SK-N-SH treated with all-trans-retinoic acid at 6 μM for 48 hours (cell line): Measurements from ENCODE around the gene ASB2.

Source experiments
- ATAC-seq: fragments of 200-7000 bp; cut with Tn5 transposase; 3 replicates; pipeline ENCODE4 v1.9.1; 2020; ENCODE audit warnings: mild to moderate bottlenecking, moderate library complexity
- ARNTL ChIP-seq: fragments of 450-650 bp; formaldehyde crosslinking; IDR thresholded peaks from 2 replicates; pipeline ENCODE4 v1.5.0; 2020; ENCODE audit warnings: low read depth, mild to moderate bottlenecking, moderate library complexity, borderline replicate concordance
- CREB5 ChIP-seq: fragments of 250-450 bp; sonication (Bioruptor Pico); IDR thresholded peaks from 2 replicates; pipeline ENCODE4 v1.5.1; 2020; ENCODE audit warnings: low read depth, mild to moderate bottlenecking, moderate library complexity
- ESRRG ChIP-seq: fragments of 250-450 bp; sonication (Bioruptor Pico); IDR thresholded peaks from 2 replicates; pipeline ENCODE4 v1.6.1; 2021; ENCODE audit warnings: mild to moderate bottlenecking
- GLIS3 ChIP-seq: fragments of 250-450 bp; sonication (Bioruptor Pico); IDR thresholded peaks from 2 replicates; pipeline ENCODE4 v1.5.0; 2020; ENCODE audit warnings: mild to moderate bottlenecking, moderate library complexity
- ISL1 ChIP-seq: fragments of 250-450 bp; sonication (Bioruptor Pico); IDR thresholded peaks from 2 replicates; pipeline ENCODE4 v2.1.2; 2022; ENCODE audit warnings: mild to moderate bottlenecking, moderate library complexity
- RARB ChIP-seq: fragments of 250-450 bp; sonication (Bioruptor Pico); IDR thresholded peaks from 2 replicates; pipeline ENCODE4 v1.8.0; 2021; ENCODE audit warnings: mild to moderate bottlenecking, moderate library complexity
- SNAI2 ChIP-seq: fragments of 250-450 bp; sonication (Bioruptor Pico); IDR thresholded peaks from 2 replicates; pipeline ENCODE4 v1.5.0; 2020; ENCODE audit warnings: mild to moderate bottlenecking, moderate library complexity
- TCF4 ChIP-seq: fragments of 250-450 bp; sonication (Bioruptor Pico); IDR thresholded peaks from 2 replicates; pipeline ENCODE4 v1.8.0; 2021; ENCODE audit warnings: mild to moderate bottlenecking, moderate library complexity, borderline replicate concordance
- TOX ChIP-seq: fragments of 250-450 bp; sonication (Bioruptor Pico); IDR thresholded peaks from 2 replicates; pipeline ENCODE4 v1.8.0; 2021; ENCODE audit warnings: mild to moderate bottlenecking, moderate library complexity, borderline replicate concordance
- ZFP3 ChIP-seq: fragments of 250-450 bp; sonication (Bioruptor Pico); IDR thresholded peaks from 2 replicates; pipeline ENCODE4 v1.5.0; 2020; ENCODE audit warnings: mild to moderate bottlenecking, moderate library complexity
- ZFP30 ChIP-seq: fragments of 450-650 bp; formaldehyde crosslinking; IDR thresholded peaks from 2 replicates; pipeline ENCODE4 v1.5.0; 2022; ENCODE audit warnings: mild to moderate bottlenecking, moderate library complexity
- ZNF565 ChIP-seq: fragments of 450-650 bp; formaldehyde crosslinking; conservative IDR thresholded peaks from 2 replicates; pipeline ENCODE4 v1.5.0; 2020; ENCODE audit warnings: low read depth, mild to moderate bottlenecking, moderate library complexity
- ZNF70 ChIP-seq: fragments of 450-650 bp; formaldehyde crosslinking; IDR thresholded peaks from 2 replicates; pipeline ENCODE4 v1.5.0; 2020; ENCODE audit warnings: mild to moderate bottlenecking, moderate library complexity
- ZNF8 ChIP-seq: fragments of 450-650 bp; formaldehyde crosslinking; IDR thresholded peaks from 2 replicates; pipeline ENCODE4 v1.5.0; 2020; ENCODE audit warnings: mild to moderate bottlenecking, moderate library complexity
- TF ChIP-seq, protein P1 (sequence below): fragments of 250-450 bp; sonication (Bioruptor Pico); IDR thresholded peaks from 2 replicates; pipeline ENCODE4 v1.8.0; 2021; ENCODE audit warnings: low read depth, mild to moderate bottlenecking, moderate library complexity, borderline replicate concordance
- TF ChIP-seq, protein P2 (sequence below): fragments of 250-450 bp; sonication (Bioruptor Pico); IDR thresholded peaks from 2 replicates; pipeline ENCODE4 v1.5.0; 2020; ENCODE audit warnings: mild to moderate bottlenecking, moderate library complexity
- TF ChIP-seq, protein P3 (sequence below): fragments of 250-450 bp; sonication (Bioruptor Pico); IDR thresholded peaks from 2 replicates; pipeline ENCODE4 v1.5.1; 2021; ENCODE audit warnings: mild to moderate bottlenecking, moderate library complexity

The ASB2 gene

GRCh38 chr14:93929048-93929535, 47.3 kb downstream of the ASB2 start (continued):
- TF ChIP-seq RARB (no peak), CREB5 (CRISPR knock-in tag) (no peak), ZNF70 (CRISPR knock-in tag) (no peak)

DNA sequence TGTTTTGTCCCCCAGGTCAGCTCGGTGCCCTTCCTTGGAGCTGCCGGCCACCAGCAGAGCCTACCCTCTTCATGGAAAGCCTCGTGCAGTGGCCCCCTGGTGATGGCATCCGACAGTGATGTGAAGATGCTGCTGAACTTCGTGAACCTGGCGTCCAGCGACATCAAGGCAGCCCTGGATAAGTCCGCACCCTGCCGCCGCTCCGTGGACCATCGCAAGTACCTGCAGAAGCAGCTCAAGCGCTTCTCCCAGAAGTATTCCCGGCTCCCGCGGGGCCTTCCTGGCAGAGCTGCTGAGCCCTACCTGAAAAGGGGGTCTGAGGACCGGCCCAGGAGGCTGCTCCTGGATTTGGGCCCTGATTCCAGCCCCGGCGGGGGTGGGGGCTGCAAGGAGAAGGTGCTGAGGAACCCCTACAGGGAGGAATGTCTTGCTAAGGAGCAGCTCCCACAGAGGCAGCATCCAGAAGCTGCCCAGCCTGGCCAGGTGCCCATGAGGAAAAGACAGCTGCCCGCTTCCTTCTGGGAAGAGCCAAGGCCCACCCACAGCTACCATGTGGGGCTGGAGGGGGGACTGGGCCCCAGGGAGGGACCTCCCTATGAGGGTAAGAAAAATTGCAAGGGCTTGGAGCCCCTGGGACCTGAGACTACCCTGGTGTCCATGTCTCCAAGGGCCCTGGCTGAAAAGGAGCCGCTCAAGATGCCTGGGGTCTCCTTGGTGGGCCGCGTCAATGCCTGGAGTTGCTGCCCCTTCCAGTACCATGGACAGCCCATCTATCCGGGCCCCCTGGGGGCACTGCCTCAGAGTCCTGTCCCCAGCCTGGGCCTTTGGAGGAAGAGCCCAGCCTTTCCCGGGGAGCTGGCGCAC, 48.0 kb downstream of the ASB2 start:
- ATAC-seq: no peak
- no peak for TF ChIP-seq TCF4 (CRISPR knock-in tag)
- no peak for TF ChIP-seq TOX (CRISPR knock-in tag)
- no peak for TF ChIP-seq ZNF565 (CRISPR knock-in tag)
- TF ChIP-seq ESRRG (CRISPR knock-in tag): no peak
- no peak for TF ChIP-seq ZFP3 (CRISPR knock-in tag)
- TF ChIP-seq ZFP30 (CRISPR knock-in tag): no peak
- TF ChIP-seq, protein P1, sequence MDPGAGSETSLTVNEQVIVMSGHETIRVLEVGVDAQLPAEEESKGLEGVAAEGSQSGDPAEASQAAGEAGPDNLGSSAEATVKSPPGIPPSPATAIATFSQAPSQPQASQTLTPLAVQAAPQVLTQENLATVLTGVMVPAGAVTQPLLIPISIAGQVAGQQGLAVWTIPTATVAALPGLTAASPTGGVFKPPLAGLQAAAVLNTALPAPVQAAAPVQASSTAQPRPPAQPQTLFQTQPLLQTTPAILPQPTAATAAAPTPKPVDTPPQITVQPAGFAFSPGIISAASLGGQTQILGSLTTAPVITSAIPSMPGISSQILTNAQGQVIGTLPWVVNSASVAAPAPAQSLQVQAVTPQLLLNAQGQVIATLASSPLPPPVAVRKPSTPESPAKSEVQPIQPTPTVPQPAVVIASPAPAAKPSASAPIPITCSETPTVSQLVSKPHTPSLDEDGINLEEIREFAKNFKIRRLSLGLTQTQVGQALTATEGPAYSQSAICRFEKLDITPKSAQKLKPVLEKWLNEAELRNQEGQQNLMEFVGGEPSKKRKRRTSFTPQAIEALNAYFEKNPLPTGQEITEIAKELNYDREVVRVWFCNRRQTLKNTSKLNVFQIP (CRISPR knock-in tag): no peak
- no peak for TF ChIP-seq ARNTL (CRISPR knock-in tag)
- no peak for TF ChIP-seq RARB
- TF ChIP-seq SNAI2 (CRISPR knock-in tag): no peak
- TF ChIP-seq ZNF70 (CRISPR knock-in tag): no peak
- TF ChIP-seq ISL1 (CRISPR knock-in tag): no peak
- TF ChIP-seq, protein P2, sequence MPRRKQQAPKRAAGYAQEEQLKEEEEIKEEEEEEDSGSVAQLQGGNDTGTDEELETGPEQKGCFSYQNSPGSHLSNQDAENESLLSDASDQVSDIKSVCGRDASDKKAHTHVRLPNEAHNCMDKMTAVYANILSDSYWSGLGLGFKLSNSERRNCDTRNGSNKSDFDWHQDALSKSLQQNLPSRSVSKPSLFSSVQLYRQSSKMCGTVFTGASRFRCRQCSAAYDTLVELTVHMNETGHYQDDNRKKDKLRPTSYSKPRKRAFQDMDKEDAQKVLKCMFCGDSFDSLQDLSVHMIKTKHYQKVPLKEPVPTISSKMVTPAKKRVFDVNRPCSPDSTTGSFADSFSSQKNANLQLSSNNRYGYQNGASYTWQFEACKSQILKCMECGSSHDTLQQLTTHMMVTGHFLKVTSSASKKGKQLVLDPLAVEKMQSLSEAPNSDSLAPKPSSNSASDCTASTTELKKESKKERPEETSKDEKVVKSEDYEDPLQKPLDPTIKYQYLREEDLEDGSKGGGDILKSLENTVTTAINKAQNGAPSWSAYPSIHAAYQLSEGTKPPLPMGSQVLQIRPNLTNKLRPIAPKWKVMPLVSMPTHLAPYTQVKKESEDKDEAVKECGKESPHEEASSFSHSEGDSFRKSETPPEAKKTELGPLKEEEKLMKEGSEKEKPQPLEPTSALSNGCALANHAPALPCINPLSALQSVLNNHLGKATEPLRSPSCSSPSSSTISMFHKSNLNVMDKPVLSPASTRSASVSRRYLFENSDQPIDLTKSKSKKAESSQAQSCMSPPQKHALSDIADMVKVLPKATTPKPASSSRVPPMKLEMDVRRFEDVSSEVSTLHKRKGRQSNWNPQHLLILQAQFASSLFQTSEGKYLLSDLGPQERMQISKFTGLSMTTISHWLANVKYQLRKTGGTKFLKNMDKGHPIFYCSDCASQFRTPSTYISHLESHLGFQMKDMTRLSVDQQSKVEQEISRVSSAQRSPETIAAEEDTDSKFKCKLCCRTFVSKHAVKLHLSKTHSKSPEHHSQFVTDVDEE: no peak

GRCh38 chr14:93927800-93928145, 48.6 kb downstream of the ASB2 start:
- TF ChIP-seq ZFP30 (CRISPR knock-in tag) (no peak), ZNF565 (CRISPR knock-in tag) (no peak), ZNF70 (CRISPR knock-in tag) (no peak), TOX (CRISPR knock-in tag) (no peak), ISL1 (CRISPR knock-in tag) (no peak), GLIS3 (CRISPR knock-in tag) (no peak), ZNF8 (no peak), ESRRG (CRISPR knock-in tag) (no peak), ARNTL (CRISPR knock-in tag) (no peak)
- TF ChIP-seq, protein P2: no peak
- TF ChIP-seq, protein P3, sequence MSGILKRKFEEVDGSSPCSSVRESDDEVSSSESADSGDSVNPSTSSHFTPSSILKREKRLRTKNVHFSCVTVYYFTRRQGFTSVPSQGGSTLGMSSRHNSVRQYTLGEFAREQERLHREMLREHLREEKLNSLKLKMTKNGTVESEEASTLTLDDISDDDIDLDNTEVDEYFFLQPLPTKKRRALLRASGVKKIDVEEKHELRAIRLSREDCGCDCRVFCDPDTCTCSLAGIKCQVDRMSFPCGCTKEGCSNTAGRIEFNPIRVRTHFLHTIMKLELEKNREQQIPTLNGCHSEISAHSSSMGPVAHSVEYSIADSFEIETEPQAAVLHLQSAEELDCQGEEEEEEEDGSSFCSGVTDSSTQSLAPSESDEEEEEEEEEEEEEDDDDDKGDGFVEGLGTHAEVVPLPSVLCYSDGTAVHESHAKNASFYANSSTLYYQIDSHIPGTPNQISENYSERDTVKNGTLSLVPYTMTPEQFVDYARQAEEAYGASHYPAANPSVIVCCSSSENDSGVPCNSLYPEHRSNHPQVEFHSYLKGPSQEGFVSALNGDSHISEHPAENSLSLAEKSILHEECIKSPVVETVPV (CRISPR knock-in tag): no peak
- no peak for ATAC-seq
